GM21717 (cell line): ENCODE data around the gene MTURN.
"Not testable (repeated sequence)": the region's sequence is repeated elsewhere in the genome, so short reads cannot be mapped to it uniquely, and the experiment has no call there.

Experiments
- ATAC-seq: cut with Tn5 transposase; IDR thresholded peaks from one replicate; pipeline ENCODE4 v1.9.1; 2021; ENCODE audit warnings: mild to moderate bottlenecking, moderate library complexity; ENCODE audit not compliant: unreplicated experiment

Gene MTURN

DNA sequence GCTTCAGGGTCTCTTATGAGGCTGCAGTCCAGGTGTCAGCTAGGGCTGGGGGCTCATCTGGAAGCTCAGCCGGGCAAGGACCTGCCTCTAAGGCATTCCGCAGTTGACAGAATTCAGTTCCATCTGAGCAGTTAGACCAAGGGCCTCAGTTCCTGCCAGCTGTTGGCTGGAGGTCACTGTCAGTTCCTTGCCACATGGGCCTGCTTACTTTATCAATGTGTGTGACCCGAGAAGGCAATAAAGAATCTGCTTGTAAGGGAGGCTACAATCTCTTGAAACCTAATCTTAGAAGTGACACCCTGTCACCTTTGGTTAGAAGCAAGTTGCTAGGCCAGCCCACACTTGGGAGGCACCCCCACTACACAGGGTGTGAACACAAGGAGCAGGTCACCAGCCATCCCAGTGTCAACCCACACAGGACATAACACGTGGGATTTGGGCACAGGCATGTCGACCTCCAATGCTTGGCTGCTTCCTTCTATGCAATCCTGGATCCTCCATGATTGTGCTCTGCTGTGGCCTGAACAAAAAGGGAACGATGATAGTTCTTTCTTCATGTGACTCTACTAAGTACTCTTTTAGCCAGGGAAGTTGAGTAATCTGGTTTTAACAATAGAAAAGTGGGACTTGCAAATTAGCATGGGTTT is 41.8 kb downstream of the MTURN start:
- ATAC-seq: no peak

DNA sequence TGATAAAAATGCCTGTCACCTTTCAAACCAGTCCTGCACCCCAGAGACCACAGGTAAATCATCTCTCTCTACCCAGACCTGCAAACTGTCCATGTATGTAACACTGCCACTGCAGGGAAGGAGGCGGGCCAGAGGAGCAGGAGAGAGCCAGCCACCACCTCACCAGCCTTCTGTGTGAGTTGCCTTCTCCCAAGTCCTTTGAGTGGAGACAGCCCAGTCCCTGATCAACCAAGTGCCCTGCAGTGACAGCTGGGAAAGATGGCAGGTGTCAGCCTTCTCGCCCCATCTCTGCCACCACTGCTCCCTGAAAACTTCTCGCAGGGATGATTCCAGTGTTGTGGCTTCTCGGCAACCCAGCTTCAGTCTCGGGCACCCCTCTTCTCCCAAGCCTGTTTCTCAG is 42.4 kb downstream of the MTURN start:
- ATAC-seq: no peak

DNA sequence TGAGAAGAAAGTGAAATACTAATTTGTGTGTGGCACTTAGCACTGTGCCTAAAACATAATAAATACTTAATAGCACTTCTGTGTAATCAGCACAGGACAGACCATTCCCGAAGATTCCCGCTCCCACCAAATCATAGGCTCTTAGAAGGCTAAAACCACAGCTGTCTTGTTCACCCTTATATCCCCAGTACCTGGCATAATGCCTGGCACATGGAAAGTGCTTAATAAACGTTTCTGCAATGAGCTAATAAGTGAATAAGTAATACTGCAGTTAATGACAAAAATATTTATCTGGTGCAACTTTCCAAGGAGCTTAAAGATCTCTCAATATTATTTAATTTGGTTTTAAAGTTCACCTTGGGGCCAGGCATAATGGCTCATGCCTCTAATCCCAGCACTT is 43.2 kb downstream of the MTURN start:
- ATAC-seq: no peak

DNA sequence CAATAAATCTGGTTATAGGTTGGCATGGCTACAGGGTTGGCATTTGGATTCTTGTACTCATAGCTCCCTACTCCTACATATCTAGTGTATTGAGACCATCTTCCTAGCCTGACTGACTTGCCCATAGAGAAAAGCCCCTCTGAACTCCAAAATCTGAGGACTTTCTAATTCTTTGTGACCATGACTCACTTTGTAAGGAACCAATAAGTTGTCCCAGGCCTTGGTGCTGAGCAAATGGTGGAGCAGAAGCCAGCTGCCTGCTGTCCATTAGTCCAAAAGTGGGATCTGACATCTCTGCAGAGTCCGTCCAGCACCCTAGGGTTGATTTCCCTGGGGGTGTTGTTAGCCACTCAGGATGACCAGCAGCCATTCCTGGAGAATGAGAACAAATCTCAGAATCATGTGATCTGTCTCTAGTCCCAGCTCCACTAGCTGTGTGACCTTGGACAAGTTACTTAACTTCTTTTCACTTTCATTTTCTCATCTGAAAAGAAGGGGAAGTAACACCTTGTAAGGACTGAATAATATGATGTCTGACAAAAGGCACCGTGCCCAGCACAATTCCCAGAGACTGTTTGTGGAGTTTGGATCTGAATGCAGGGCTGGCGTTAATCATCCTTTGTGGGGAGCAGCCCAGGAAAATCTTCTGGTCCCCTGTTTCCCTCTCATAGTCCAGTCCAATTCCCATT is 44.1 kb downstream of the MTURN start:
- ATAC-seq: peak; percentile 83

DNA sequence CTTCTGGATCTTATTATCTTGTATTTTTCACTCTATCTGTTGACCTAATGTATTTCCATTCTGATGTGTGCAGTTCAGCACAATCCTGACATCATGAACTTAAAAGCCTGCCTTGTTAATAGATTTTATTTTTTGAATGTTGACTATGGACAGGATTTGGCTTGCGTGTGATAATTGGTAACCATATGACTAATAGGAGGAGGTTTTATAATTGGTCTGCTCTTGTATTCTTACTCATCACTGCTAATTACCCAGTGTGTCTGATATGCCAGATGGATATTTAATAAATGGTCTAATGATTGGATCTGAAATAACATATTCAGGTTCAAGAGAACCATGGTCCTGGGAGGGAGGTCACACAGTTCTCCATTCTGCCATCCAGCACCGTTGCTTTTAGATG is 45.9 kb downstream of the MTURN start:
- ATAC-seq: no peak

DNA sequence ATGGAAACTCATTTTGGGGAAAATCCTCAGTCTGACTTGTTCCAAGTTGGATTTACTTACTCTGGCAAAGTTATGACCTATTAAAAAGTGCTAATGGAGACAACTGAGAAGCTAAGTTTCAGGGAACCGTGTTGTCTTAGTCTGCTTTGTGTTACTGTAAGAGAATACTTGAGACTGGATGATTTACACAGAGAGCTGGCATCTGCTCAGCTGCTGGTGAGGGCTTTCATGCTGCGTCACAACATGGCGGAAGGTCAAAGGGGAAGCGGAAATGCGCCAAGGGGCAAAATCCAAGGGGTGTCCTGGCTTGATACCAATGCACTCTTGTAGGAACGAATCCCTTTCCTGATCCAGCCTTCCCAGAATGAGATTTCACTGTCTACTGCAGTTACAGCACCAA is 46.4 kb downstream of the MTURN start:
- ATAC-seq: no peak

DNA sequence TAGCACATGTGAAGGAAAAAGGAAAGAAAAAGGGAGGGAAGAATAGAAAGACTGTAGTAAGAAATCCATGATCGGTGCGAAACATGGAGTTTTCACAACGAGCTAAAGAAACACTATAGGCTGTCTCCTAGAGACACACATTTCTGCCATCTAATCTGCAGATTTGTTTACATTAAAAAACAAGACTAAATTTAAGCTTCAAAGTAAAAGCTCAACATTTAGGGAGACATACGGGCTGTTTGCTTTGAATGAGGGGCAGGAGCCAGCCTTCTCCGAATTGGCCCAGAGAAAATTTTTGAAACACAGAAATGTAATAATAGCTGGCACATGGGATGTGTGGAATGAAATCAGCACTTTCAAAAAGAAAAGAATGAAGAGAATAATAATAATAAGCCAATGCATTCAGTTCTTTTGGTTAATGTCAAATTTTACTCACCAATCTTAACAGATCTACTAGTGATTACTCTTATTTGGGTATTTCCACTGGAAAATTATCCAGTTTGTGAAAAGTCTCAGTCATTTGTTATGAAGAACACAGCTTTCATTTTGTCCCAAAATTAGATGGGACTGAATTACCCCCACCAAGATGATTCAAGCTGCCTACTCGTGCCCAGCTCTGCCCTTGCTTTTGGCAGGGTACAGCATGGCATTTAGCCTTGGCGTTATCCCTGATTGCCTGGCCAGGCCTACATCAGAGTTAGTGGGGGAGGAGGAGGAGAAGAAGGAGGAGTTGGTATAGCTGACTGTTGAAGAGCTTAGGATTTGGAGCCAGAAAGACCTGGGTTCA is 47.1 kb downstream of the MTURN start:
- ATAC-seq: no peak

DNA sequence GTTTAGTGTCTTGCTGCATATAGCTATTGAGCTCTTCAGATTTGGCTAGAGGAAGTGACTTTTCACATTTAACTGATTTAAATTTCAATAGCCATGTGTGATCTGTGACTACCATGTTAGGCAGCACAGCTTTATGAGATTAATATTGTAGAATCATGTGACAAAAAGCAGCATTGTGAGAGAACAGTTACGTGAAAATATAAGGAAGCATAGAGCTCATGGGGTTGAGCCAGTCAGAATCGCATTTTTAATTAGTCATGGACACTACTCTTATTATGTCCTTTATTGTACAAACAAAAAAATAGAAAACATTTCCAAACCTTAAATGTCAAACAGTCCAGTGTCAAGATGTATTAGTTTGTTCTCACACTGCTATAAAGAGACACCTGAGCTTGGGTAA is 48.0 kb downstream of the MTURN start:
- ATAC-seq: no peak

DNA sequence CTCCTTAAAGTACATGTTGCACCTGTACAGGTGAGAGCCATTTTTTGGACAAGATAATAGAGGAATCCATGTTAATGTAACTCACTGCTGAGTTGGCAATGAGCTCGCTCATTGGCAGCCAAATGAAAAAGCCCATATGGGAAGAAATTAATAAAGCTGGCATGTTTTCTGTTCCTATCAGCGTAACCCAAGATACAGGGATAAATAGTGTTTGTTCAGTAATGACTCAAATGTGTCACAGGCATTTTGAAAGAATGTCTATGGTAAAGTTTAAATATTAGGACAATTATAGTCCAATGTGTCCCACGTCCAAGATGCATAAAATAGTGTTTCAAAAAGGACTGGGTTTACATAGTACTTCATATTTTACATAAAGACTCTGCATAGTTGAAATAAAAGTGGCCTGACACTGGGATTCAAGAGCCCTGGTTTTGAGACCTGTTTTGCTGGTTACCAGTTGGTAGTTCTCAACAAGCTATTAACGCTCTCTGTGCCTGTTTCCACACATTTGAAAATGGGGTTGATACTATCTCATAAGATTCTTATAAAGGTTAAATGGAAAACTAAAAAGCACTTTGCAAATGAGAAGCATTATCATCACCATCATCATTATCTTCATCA is 49.1 kb downstream of the MTURN start:
- no peak for ATAC-seq

DNA sequence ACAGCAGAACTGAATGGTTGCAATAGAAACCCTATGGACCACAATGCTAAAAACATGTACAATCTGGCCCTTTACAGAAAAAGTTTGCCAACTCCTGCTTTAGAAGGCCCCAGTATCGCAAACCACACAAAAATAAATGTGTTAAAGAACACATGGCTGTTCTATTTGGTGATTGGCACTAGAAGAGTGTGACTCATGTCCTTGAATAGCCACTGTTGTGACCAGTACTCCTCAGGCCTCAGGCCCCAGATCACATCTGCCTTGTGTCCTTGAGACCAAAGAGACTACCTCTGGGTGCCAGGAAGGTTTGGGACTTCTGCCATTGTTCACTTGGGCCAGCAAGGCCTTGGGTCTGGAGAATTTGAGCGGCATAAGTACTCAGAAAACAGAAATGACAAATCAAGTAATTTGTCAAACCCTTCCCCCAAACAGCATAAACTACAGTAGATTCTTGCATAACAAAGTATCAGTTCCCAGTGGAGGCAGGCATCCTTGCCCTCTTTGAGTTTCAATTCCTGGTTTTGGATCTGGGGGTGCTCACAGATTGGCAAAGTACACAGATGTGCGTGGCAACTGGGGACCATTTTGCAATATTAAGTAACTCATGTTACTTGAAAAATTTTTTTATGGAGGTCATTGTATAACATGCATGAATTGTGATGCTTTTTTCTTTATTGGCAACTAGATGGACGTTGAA is 50.2 kb downstream of the MTURN start:
- no peak for ATAC-seq

DNA sequence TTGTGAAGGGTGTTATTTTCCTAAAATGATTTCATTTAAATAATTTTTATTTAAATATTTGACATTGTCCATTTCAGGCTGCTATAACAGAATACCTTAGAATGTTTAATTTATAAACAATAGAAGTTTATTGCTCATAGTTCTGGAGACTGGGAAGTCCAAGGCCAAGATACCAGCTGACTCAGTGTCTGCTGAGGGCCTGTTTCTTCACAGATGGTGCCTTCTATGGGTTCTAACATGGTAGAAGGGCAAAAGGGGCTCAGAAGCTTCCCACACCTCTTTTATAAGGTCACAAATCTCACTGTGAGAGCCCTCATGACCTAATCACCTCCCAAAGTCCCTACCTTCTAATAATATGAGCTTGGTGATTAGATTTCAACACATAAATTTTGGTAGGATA is 50.7 kb downstream of the MTURN start:
- ATAC-seq: no peak

DNA sequence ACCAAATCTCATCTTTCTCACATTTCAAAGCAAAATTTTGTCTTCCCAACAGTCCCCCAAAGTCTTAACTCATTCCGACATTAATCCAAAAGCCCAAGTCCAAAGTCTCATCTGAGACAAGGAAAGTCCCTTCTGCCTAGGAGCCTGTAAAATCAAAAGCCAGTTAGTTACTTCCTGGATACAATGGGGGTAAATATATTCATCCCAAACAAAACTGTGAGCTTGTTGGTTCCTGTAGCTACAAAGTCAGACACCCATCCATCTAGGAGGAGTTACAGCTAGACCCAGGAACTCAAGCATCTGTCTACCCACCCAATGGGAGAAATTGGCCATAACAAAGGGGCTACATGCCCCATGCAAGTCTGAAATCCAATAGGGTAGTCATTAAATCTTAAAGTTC is 51.9 kb downstream of the MTURN start:
- ATAC-seq: no peak

DNA sequence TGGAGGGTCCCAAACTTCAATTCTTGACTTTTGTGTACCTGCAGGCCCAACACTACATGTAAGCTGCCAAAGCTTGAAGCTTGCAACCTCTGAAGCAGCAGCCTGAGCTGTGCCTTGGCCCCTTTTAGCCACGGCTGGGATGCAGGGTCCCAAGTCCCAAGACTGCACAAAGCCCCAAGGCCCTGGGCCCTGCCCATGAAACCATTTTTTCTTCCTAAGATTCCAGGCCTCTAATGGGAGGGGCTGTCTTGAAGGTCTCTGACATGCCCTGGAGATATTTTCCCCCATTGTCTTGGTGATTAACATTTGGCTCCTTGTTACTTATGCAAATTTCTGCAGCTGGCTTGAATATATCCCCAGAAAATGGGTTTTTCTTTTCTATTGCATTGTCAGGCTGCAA is 52.7 kb downstream of the MTURN start:
- no peak for ATAC-seq

DNA sequence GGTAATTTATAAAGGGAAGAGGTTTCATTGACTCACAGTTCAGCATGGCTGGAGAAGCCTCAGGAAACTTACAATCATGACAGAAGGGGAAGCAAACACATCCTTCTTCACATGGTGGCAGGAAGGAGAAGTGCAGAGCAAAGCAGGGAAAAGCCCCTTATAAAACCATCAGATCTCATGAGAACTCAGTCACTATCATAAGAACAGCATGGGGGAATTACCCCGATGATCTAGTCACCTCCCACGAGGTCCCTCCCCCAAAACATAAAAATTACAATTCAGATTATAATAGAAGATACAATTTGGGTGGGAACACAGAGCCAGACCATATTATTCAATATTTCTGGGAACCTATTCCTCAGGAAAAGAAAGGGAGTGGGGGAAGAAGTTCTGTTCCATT is 53.6 kb downstream of the MTURN start:
- ATAC-seq: not testable (repeated sequence)

DNA sequence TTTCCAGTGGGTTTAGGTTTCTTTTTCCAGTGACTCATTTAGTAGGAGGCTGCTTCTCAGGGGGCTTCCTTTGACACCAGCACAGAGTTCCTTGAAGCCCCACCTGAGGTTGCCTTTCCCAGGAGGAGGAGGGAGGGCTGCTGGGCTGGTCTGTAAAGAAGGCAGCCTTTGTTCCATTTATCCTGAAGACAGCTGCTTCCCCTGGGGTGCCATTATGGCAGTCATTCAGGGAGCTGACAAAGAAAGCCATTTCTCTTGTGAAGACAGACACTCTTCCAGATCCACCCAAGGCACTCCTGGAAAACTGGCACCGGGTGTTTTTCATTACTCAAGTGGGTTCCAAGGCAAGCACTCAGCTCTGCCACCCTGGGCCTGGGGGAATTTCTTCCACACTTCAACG is 54.0 kb downstream of the MTURN start:
- no peak for ATAC-seq

DNA sequence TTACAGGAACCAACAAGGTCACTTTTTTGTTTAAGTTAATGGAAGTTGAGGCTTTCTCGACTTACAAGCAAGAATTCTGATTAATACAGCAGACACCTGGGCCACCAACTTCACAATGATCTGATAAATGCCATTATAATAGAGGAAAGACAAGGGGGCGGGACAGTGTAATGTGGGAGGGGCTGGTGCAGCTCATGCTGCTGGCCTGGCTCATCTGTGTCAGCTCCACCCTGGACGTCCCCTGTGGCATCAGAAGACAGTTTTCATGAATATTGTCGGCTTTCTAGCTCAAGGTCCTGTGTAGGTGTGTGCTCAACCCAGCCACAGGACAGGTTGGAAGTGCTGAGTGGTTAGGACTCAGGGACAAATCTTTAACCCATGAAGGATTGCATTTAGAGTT is 57.0 kb downstream of the MTURN start:
- ATAC-seq: no peak

DNA sequence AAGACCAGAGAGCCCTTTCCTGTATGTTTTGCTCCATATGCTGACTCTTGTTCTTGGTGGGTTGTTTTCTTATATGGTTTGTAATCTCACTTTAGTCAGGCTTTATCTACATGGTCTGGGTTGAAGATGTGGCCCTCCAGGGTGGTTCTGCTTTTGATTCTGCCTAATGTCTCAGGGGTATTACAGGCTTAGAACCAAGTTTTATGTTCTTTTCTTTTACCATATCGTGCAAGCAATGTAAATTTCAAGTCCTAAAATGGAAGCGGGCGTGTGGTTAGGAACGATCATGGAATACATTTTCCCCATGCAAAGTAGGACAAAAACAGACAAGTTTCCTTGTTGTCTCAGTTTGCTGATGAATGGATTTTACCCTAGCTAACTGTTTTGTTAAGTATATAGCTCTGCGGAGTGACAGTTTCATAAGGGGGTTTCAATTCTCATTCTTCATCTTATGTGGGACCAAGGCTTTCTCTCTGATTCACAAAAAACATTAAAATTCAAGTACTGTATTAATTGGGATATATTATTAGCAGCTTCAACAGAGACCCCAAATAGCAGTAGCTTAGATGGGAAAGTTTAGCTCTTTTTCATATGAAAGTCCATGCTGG is 58.7 kb downstream of the MTURN start:
- no peak for ATAC-seq

DNA sequence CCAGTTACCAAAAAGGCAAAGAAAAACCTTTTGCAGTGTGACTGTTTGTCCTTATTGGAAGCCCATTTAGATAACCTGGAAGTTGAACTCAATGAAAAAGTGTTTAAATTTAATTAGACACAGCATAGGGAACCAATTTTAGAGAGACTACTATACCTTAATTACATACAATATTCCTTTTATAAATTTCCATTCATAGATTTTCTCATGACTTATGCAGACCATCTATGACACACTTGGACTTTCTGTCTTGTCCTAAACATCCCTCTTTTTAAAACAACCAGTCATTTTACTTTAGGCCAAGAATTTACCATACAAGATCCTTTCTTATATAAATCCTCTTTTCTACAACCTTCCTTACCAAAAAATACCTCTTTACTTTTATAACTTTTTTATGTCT is 61.6 kb downstream of the MTURN start:
- no peak for ATAC-seq

DNA sequence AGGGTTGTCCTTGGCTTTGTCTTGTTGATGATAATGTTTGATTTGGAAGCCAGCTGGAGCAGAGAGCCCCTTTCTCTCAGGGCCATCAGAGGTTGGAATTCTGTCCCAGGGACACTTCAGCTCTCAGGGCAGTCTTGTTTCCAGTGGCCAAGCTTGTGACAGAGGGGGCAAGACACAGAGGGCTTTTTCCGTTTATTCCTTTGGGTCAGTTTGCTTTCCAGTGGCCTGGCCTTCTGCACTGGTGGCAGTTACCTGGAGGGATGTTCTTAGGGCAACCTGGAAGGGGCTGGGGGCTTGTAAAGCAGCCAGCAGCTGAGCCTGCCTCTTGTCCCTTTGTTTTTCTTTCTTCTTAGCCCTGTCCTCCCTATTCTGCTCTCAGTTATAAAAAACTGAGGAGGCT is 62.7 kb downstream of the MTURN start:
- ATAC-seq: no peak

DNA sequence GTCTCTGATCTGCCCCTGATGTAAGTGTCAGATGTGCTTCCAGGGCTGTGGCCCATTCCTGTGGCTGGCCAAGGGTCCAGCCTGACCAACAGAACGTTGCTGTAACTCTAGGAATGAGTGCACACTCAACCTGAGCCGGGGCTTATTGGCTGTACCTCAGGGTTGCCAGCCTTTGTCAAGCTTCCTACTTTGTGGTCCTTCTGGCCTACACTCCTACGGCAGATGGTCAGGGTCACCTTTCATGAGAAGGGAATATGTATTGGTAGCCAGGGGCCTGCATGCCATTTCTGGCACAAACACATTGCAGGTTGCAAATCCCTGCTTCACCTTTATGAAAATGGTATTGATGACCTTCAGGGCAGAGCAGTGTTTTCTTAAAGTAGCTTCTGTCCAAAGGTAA is 64.5 kb downstream of the MTURN start:
- ATAC-seq: no peak

DNA sequence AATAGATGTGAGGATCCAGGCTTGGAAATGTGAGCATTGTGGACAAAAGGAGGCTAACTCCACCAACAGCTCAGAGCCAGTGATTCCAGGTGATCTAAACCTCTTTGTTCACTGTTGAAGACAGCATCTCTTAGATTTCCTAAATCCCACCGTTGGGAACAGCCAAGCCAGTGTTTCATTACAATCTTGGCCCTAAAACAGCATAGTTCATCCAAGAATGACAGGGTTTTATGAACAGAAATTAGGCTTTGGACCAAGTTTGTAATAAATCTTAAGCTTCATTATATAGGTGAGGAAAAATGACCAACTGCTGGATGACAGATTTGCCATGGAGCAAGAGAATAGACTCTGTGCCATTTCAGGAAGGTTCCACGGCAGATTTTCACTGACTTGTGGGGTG is 65.8 kb downstream of the MTURN start:
- ATAC-seq: no peak
